ENCODE measurements around the gene PAX5.

The PAX5 gene

DNA sequence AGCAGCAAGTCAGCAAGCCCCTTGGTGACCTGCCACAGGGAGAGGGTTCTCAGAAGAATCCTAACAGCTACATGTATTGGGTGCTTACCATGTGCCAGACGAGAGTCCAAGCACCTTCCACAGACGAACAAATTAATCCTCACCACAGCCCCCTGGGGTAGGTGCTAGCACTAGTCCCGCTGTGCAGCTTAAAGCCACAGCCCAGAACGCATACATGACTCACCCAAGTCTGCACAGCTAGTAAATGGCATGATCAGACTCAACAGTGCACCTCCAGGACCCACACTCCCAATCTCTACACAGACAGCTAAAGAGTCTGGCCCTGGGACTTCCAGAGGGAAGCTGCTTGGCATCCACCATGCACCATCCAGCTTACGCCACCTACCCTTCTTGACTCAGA lies 111.5 kb downstream of the PAX5 start:
- TF ChIP-seq TAF1 (IDR thresholded peaks at IDR 0.05; ENCODE audit: low read depth): no peak
- no peak for TF ChIP-seq ZBTB7A (IDR thresholded peaks at IDR 0.05; ENCODE audit: low read depth)
- TF ChIP-seq RAD21 (IDR thresholded peaks at IDR 0.05; ENCODE audit: low read depth): no peak
- TF ChIP-seq, protein P1, sequence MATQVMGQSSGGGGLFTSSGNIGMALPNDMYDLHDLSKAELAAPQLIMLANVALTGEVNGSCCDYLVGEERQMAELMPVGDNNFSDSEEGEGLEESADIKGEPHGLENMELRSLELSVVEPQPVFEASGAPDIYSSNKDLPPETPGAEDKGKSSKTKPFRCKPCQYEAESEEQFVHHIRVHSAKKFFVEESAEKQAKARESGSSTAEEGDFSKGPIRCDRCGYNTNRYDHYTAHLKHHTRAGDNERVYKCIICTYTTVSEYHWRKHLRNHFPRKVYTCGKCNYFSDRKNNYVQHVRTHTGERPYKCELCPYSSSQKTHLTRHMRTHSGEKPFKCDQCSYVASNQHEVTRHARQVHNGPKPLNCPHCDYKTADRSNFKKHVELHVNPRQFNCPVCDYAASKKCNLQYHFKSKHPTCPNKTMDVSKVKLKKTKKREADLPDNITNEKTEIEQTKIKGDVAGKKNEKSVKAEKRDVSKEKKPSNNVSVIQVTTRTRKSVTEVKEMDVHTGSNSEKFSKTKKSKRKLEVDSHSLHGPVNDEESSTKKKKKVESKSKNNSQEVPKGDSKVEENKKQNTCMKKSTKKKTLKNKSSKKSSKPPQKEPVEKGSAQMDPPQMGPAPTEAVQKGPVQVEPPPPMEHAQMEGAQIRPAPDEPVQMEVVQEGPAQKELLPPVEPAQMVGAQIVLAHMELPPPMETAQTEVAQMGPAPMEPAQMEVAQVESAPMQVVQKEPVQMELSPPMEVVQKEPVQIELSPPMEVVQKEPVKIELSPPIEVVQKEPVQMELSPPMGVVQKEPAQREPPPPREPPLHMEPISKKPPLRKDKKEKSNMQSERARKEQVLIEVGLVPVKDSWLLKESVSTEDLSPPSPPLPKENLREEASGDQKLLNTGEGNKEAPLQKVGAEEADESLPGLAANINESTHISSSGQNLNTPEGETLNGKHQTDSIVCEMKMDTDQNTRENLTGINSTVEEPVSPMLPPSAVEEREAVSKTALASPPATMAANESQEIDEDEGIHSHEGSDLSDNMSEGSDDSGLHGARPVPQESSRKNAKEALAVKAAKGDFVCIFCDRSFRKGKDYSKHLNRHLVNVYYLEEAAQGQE (IDR thresholded peaks at IDR 0.05; ENCODE audit: low read depth): no peak
- no peak for TF ChIP-seq CEBPB (IDR thresholded peaks at IDR 0.05)
- no peak for TF ChIP-seq EGR1 (IDR thresholded peaks at IDR 0.05)
- TF ChIP-seq, protein P2, sequence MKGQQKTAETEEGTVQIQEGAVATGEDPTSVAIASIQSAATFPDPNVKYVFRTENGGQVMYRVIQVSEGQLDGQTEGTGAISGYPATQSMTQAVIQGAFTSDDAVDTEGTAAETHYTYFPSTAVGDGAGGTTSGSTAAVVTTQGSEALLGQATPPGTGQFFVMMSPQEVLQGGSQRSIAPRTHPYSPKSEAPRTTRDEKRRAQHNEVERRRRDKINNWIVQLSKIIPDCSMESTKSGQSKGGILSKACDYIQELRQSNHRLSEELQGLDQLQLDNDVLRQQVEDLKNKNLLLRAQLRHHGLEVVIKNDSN (IDR thresholded peaks at IDR 0.05): no peak
- no peak for TF ChIP-seq TEAD4 (IDR thresholded peaks at IDR 0.05)
- no peak for TF ChIP-seq CREB1 (IDR thresholded peaks at IDR 0.05; ENCODE audit: low read depth)

DNA sequence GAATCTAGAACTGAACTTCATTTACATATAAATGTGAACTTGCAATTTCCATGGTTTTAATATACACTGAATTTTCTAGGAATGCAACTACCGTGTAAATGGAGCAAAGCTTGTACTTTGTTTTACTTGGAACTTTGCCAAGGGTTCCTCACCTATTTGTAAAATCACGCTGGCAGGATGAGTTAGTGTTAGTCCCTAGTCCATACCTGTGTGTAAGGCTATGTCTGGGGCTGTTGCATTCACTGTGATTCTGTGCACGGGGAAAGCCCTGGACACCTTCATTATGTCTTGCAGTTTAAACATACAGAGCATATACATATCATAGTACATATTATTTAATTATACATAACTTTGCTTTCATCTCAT lies 119.9 kb downstream of the PAX5 start:
- TF ChIP-seq, protein P3, sequence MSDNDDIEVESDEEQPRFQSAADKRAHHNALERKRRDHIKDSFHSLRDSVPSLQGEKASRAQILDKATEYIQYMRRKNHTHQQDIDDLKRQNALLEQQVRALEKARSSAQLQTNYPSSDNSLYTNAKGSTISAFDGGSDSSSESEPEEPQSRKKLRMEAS (IDR thresholded peaks at IDR 0.05): no peak
- 0 out of 2 replicates have a peak, but pooled peaks have one; percentile 15 for TF ChIP-seq NFIC (IDR thresholded peaks at IDR 0.05)

DNA sequence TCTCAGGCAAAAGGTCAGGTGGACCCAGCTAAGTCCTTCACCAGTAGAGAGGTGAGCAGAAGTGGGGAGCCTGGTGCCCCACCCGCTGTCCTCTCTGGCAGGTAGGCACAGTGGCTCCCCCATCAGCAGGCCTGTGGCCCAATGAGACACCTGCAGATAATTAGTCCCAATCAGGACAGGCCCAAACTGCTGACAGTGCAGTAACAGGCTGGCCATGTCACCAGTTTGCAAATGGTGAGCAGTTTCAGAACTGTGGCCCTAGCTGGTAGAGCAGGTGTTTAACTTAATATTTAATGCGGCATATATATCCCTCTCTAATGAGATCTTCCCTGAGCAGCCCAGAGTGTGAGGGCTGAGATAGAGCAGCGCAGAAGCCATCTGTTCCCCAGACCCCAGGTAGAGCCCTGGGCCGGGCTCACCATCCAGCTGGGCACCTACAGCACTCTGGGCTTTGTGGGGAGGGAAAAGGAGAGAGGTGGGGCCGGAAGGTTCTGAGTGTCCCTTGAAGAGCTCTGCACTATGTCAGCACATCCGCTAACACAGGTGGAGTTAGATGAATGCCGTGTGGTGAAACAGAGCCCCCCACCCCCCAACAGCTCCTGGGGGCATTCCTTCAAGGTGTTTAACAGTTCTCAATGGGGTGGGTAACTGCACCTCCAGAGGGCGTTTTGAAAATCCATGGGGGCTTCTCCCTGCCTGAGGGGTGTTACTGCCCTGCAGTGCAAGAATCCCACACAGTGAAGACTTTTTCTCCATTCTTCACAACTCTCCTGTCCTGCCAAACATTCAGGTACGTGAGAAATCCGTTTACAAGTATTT lies 120.5 kb downstream of the PAX5 start:
- TF ChIP-seq EP300 (IDR thresholded peaks at IDR 0.05; ENCODE audit: borderline replicate concordance) (no peak), NFIC (IDR thresholded peaks at IDR 0.05) (no peak), TAF1 (IDR thresholded peaks at IDR 0.05; ENCODE audit: low read depth) (no peak), CEBPB (IDR thresholded peaks at IDR 0.05) (no peak), YY1 (IDR thresholded peaks at IDR 0.05; ENCODE audit: low read depth) (no peak)
- TF ChIP-seq, protein P1 (IDR thresholded peaks at IDR 0.05; ENCODE audit: low read depth): no peak

DNA sequence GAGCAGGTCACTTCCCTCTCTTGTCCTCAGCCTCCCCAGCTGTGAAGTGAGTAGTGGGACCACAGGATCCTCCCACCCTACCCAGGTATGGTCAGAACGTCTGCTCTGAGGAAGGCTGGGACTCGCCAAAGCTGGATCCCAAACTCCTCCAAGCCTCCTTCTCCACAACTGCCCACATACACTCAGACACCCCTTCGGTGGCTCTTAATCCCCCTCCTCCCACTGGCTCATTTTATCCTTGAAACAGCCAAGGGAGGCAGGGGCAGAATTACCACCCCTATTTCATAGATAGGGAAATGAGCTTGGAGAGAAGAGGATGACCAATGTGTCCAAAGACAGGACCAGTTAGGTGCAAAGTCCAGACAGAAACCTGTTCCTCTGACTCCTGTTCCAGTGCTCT lies 121.4 kb downstream of the PAX5 start:
- TF ChIP-seq EP300 (IDR thresholded peaks at IDR 0.05; ENCODE audit: borderline replicate concordance) (no peak), CEBPB (IDR thresholded peaks at IDR 0.05) (no peak), TCF12 (IDR thresholded peaks at IDR 0.05; ENCODE audit: low read depth) (no peak)

DNA sequence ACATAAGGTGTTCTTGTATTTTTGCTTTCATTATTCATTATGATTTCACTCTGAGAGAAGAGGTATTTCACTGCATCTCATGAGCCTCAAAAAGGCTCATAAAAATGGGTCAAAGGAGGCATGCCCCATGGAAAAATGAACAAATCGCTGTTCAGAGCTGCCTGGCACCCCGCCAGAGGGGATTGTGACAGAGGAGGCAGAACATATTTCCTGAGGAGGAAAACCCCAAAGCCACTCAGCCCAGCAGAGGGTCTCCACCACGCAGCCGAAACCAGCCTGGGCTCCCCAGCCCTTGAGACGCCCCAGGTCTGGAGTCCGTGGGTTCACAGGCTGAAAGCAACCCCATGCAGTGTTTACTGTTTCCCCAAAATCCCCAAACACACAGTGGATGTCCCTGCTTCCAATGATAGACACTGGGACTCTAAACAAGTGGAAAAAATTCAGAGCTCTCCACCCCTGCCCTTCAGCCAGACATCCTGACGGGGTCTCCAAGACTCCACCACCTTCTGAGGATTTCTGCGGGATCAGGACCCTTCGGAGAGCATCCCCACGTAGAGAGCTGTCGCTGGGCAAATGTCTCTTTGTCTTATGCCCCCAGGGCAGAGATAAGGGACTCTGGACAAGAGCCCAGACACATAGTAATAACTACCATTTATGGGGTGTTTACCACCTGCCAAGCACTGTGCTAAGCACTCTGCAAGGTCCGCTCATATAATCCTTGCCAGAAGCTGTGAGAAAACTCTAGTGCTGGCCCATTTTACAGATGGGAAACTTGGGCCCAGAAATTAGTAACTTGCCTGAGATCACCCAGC lies 122.3 kb downstream of the PAX5 start:
- no peak for TF ChIP-seq TAF1 (IDR thresholded peaks at IDR 0.05; ENCODE audit: low read depth)
- TF ChIP-seq, protein P3 (IDR thresholded peaks at IDR 0.05): no peak
- no peak for TF ChIP-seq CEBPB (IDR thresholded peaks at IDR 0.05)
- TF ChIP-seq, protein P2 (IDR thresholded peaks at IDR 0.05): no peak
- no peak for TF ChIP-seq NFIC (IDR thresholded peaks at IDR 0.05)
- TF ChIP-seq TEAD4 (IDR thresholded peaks at IDR 0.05): no peak

DNA sequence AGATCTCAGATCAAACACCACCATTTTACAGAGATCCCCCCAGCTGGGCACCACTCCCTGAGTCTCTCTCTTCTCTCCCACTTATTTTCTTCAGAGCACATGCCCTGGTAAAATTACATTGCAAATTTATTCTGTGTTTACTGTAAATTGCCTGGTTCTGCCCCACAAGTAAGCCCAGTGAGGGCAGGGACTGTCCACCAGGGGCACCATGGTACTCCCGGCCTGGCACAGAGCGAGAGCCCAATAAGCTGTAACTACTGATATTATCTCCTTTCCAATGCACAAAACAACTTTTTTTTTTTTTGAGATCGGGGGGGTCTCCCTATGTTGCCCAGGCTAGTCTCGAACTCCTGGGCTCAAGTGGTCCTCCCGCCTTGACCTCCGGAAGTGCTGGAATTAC lies 123.0 kb downstream of the PAX5 start:
- no peak for TF ChIP-seq CEBPB (IDR thresholded peaks at IDR 0.05)
- TF ChIP-seq, protein P2 (IDR thresholded peaks at IDR 0.05): no peak
- no peak for TF ChIP-seq TCF12 (IDR thresholded peaks at IDR 0.05; ENCODE audit: low read depth)
- TF ChIP-seq CREB1 (IDR thresholded peaks at IDR 0.05; ENCODE audit: low read depth): no peak
- no peak for TF ChIP-seq EP300 (IDR thresholded peaks at IDR 0.05; ENCODE audit: borderline replicate concordance)
- TF ChIP-seq, protein P1 (IDR thresholded peaks at IDR 0.05; ENCODE audit: low read depth): no peak
- TF ChIP-seq TAF1 (IDR thresholded peaks at IDR 0.05; ENCODE audit: low read depth): no peak
- TF ChIP-seq, protein P3 (IDR thresholded peaks at IDR 0.05): no peak
- TF ChIP-seq YY1 (IDR thresholded peaks at IDR 0.05; ENCODE audit: low read depth): no peak
- TF ChIP-seq NFIC (IDR thresholded peaks at IDR 0.05): no peak
- TF ChIP-seq TEAD4 (IDR thresholded peaks at IDR 0.05): no peak
- TF ChIP-seq RAD21 (IDR thresholded peaks at IDR 0.05; ENCODE audit: low read depth): no peak
- no peak for TF ChIP-seq FOXM1 (IDR thresholded peaks at IDR 0.05; ENCODE audit: borderline replicate concordance, low read depth)
- TF ChIP-seq EGR1 (IDR thresholded peaks at IDR 0.05): no peak
- no peak for TF ChIP-seq ZBTB7A (IDR thresholded peaks at IDR 0.05; ENCODE audit: low read depth)
